Eye (tissue), 1 donor: ENCODE results near the gene EIF3I.
A peak's percentile ranks its signal among the peaks of the same experiment; 100 is the strongest.
"Not testable (repeated sequence)": the region's sequence is repeated elsewhere in the genome, so short reads cannot be mapped to it uniquely, and the experiment has no call there.

Source experiments
- DNase-seq: peaks from one replicate; pipeline ENCODE4 v3.0.0-alpha.2; 2015

Gene EIF3I

GRCh38 chr1:32232558-32233304 is 10.5 kb downstream of the EIF3I start:
- DNase-seq, result no peak

- DNase-seq, result no peak
These were observed 12.6 kb downstream of the EIF3I start for GRCh38 chr1:32234792-32235191.

- DNase-seq, result no peak
These were observed 17.1 kb downstream of the EIF3I start for GRCh38 chr1:32239337-32239736.

- DNase-seq, result no peak
These were observed 17.6 kb downstream of the EIF3I start for GRCh38 chr1:32239790-32240139.

GRCh38 chr1:32240140-32240951 is 18.1 kb downstream of the EIF3I start:
- peak; percentile 90 for DNase-seq

GRCh38 chr1:32241001-32241763 is 19.0 kb downstream of the EIF3I start:
- peak; percentile 87 for DNase-seq

- DNase-seq, result peak; percentile 65
These were observed 20.2 kb downstream of the EIF3I start for GRCh38 chr1:32242341-32242851.

GRCh38 chr1:32246888-32247273 is 24.7 kb downstream of the EIF3I start, which contains the start of gene FAM167B:
Gene FAM167B, plus strand, starts transcription at chr1:32247222. Its CDS starts 200 bp downstream, at chr1:32247422.
- DNase-seq, result no peak

GRCh38 chr1:32247452-32247851 is 25.2 kb downstream of the EIF3I start:
- no peak for DNase-seq

- peak; percentile 87 for DNase-seq
These were observed 26.0 kb downstream of the EIF3I start for GRCh38 chr1:32247983-32248889.

- DNase-seq, result peak; percentile 78
These were observed 27.8 kb downstream of the EIF3I start for GRCh38 chr1:32249831-32250525.

GRCh38 chr1:32250893-32251716 is 28.9 kb downstream of the EIF3I start, which contains the start of gene LCK:
Gene LCK, plus strand, starts transcription at chr1:32251265. Its CDS starts 23,065 bp downstream, at chr1:32274330.
- no peak for DNase-seq

GRCh38 chr1:32255072-32256071 is 33.2 kb downstream of the EIF3I start:
- no peak for DNase-seq

- no peak for DNase-seq
These were observed 34.4 kb downstream of the EIF3I start for GRCh38 chr1:32256473-32257226.

GRCh38 chr1:32257227-32257508 is 35.0 kb downstream of the EIF3I start:
- no peak for DNase-seq

- DNase-seq, result not testable (repeated sequence)
These were observed 41.0 kb downstream of the EIF3I start for GRCh38 chr1:32263236-32263593.

- DNase-seq, result no peak
These were observed 41.5 kb downstream of the EIF3I start for GRCh38 chr1:32263744-32264143.

- DNase-seq, result no peak
These were observed 43.6 kb downstream of the EIF3I start for GRCh38 chr1:32265846-32266245.
